Left ventricle myocardium superior (tissue), 1 donor: ENCODE results near the gene LPCAT3. TPM values are rescaled to one million over a fixed set of nuclear protein-coding genes. Genes with fewer than 3 reads are reported as not detected.

Experiments used
- ATAC-seq: fragments of 200-7000 bp; cut with Tn5 transposase; one replicate; pipeline ENCODE4 v1.9.1; 2020; ENCODE audit warnings: mild to moderate bottlenecking, moderate library complexity
- DNase-seq: peaks from one replicate; pipeline ENCODE4 v3.0.0-alpha.2; 2020
- intact Hi-C: fragments of 100-400 bp; cut with micrococcal nuclease; formaldehyde crosslinking; loops from one replicate; pipeline ENCODE4 v1.11.0; 2022
- total RNA-seq: library from RNA; stranded (reverse); fragmentation: NEBNext Ultra II Directional; extraction: Animal tissue kit (Norgen Biotek cat#: 25700); gene quantifications from one replicate; pipeline ENCODE4 v1.2.1, GENCODE V29; 2021
- donor health status: DM: no; HTN: yes; CAD: no; lungs with severe emphysema.

Gene LPCAT3
- total RNA-seq, 1 donor from 2014 or later = 55.9 TPM

DNA sequence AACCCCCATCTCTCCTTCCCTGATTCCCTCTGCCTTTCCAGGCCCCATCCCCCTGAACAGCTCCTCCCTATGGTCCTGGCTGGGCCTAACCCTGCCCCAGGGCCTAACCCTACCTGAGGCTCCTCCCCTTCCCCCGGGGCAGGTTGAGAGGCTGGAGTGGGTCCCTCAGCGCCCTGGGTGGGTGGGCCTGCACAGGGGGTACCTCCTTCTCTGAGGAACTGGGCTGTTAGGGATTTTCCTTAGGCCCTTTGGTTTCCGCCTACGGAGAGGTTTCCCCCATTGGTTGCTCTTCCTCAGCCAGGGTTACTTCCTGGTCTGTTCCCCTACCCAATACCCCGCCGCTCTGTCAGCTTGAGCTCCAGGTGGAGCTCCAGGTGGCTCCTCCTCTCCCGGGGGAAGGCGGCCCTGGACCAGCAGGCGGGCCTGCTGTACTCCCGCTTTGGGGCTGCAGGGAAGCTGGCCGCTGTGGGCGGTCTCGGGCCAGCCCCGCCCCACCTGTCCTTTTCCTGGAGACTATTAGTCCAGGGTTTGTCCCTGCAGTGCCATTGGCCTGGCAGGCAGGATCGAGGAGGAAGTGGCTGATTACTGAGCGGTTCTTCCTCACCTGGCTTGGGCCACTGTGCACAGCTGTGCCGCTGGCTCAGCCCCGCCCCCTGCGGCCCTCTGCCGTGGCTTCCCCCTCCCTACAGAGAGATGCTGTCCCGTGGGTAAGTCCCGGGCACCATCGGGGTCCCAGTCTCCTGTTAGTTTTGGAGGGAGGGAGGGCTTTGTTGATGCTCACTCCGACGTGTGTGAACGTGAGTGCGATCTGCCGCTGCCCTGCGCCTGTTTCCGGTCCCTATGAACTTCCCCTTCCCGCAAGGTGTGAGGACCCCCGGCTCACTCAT is 72.0 kb downstream of the LPCAT3 start:
- intact Hi-C loops = no loop called here
- ATAC-seq = no peak
- peak; percentile 68 for DNase-seq

DNA sequence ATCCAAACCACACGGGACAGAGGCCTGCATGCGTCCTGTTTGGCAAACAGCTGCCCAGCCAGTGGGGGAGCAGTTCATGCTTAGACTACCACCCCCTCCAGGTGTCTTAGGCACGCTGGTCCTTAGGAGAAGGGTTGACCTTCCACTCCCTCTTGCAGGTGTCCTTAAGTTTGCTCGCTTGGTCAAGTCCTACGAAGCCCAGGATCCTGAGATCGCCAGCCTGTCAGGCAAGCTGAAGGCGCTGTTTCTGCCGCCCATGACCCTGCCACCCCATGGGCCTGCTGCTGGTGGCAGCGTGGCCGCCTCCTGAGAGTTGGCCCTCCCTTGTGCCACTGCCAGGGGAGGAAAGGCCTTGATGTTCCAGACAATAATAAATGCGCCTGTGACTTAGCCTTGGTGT is 72.7 kb downstream of the LPCAT3 start:
- intact Hi-C loops = no loop called here
- DNase-seq (no peak), ATAC-seq (no peak)

DNA sequence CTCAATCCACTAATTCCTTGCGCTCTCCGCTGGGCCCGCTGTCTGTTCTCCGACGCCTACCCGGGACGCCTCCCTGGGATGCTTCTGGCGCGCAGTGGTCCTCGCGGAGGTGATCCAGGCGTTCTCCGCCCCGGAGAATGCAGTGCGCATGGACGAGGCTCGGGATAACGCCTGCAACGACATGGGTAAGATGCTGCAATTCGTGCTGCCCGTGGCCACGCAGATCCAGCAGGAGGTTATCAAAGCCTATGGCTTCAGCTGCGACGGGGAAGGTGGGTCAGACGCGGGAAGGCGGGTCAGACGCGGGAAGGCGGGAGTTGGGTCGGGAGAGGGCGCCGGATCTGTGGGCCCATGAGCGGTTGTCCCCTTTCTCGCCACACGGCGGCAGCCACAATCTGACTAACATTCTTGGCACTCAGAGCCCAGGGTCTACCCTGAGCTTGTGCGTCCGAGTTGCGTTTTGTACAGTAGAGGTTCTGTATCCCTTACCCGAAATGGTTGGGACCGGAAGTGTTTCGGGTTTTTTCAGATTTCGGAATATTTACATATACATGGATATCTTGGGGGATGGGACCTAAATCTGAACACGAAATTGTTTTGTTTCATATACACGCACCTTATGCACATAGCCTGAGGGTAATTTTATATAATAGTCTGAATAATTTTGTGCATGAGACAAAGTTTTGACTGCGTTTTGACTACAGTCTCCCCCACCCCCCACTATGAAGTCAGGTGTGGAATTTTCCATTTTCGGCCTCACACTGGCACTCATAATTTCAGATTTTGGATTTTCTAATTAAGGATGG is 73.7 kb downstream of the LPCAT3 start:
- DNase-seq (peak; percentile 96), ATAC-seq (peak; percentile 76)
- intact Hi-C loops = no loop called here

DNA sequence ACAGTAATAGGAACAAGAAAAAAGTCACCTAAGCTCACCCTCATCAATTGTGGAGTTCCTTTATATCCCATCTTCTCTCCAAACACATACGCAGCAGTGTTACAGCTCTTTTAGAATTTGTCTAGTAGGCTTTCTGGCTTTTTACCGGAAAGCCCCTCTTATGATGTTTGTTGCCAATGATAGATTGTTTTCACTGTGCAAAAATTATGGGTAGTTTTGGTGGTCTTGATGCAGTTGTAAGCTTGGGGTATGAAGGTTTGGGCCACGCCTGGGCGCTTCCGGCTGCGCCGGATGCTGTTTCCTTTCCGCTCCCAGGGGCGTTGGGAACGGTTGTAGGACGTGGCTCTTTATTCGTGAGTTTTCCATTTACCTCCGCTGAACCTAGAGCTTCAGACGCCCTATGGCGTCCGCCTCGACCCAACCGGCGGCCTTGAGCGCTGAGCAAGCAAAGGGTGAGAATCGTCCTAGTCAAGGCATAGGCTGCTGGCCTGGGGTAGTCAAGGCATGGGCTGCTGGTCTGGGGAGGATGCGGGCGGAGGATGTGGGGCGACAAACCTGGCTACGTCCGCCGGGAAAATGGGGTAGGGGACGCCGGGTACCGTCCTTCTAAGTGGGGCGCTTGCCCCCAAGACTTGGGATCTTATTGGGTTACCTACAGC is 74.4 kb downstream of the LPCAT3 start, which contains the start of the genes C12orf57 and RNU7-1:
TSS of gene C12orf57 (plus strand) at position 301 of the 659 bp plus-strand sequence. CDS start at position 401, 100 bp downstream.
TSS of gene RNU7-1 (plus strand) at position 95 of the 659 bp plus-strand sequence.
- ATAC-seq (peak; percentile 69), DNase-seq (peak; percentile 86)
- intact Hi-C loops = no loop called here

DNA sequence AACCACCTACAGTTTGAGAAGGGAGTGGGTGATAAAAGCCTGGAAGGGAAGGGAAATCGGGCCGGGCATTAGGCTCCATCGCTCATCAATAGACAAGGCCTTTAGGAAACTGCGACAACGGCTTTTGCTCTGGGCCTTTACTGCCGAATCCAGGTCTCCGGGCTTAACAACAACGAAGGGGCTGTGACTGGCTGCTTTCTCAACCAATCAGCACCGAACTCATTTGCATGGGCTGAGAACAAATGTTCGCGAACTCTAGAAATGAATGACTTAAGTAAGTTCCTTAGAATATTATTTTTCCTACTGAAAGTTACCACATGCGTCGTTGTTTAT is 74.9 kb downstream of the LPCAT3 start:
- ATAC-seq = peak; percentile 66
- intact Hi-C loops = no loop called here
- DNase-seq = peak; percentile 75

DNA sequence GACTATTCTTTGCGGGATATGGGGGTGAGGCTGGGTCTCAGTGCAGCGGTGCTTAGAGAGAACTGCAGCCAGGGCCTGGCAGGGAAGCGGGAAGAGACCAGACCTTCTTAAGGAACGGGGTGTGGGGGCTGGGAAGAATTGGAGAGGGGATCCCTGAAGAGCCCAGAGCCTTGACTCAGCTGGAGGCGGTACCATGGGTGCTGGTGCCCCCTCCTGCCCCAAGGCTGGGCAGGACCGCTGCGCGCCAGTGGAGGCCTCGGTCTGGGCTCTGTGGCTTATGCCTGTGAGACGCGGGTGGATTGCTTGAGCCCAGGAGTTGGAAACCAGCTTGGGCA is 76.0 kb downstream of the LPCAT3 start:
- DNase-seq = peak; percentile 35
- ATAC-seq = no peak
- intact Hi-C loops = no loop called here

DNA sequence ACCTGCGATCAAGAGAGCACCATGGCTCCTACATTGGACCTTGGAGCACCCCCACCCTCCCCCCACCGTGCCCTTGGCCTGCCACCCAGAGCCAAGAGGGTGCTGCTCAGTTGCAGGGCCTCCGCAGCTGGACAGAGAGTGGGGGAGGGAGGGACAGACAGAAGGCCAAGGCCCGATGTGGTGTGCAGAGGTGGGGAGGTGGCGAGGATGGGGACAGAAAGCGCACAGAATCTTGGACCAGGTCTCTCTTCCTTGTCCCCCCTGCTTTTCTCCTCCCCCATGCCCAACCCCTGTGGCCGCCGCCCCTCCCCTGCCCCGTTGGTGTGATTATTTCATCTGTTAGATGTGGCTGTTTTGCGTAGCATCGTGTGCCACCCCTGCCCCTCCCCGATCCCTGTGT is 76.5 kb downstream of the LPCAT3 start:
- ATAC-seq = no peak
- intact Hi-C loops = no loop called here
- DNase-seq = peak; percentile 42

DNA sequence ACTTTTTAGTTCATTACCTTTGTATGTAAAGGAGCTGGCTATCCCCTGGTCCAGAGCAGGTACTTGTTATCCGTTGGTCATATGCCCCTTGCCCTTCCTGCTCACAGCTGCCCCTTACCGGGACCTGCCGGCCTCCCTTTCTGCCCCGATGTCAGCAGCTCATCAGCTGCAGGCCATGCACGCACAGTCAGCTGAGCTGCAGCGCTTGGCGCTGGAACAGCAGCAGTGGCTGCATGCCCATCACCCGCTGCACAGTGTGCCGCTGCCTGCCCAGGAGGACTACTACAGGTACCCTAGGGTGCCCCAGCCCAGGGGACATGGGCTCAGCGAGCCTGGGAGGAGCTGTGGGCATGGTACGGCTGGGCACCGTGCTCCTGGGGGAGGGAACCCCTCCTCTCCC is 77.0 kb downstream of the LPCAT3 start:
- intact Hi-C loops = no loop called here
- DNase-seq (peak; percentile 68), ATAC-seq (no peak)

DNA sequence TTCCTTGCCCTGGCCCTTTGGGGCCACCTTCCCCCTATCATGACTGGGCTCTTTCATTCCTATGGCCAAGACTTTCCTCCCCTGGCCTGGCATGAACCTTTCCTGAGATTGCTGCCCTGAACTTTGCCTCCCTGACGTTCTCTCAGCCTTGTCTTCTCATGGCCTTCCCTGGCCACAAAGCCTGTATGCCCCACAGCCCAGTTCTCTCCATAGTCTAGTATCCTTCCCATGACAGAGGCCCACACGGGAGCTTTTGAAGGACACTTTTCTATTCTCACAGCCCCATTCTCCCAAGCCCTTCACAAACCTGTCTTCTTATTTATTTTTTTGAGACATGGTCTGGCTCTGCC is 79.1 kb downstream of the LPCAT3 start:
- intact Hi-C loops = no loop called here
- DNase-seq = no peak
- ATAC-seq = no peak

DNA sequence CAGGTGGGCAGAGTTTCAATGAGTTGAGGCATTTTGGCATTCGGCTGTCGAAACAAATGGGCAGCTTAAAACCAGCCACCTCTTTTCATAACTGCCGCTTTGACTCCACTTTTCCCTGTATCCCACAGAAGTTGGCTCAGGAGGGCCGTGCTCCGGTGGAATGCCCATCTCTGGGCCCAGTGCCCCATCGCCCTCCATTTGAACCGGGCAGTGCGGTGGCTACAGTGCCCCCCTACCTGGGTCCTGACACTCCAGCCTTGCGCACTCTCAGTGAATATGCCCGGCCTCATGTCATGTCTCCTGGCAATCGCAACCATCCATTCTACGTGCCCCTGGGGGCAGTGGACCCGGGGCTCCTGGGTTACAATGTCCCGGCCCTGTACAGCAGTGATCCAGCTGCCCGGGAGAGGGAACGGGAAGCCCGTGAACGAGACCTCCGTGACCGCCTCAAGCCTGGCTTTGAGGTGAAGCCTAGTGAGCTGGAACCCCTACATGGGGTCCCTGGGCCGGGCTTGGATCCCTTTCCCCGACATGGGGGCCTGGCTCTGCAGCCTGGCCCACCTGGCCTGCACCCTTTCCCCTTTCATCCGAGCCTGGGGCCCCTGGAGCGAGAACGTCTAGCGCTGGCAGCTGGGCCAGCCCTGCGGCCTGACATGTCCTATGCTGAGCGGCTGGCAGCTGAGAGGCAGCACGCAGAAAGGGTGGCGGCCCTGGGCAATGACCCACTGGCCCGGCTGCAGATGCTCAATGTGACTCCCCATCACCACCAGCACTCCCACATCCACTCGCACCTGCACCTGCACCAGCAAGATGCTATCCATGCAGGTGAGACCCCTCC is 79.7 kb downstream of the LPCAT3 start:
- intact Hi-C loops = no loop called here
- ATAC-seq (peak; percentile 1), DNase-seq (peak; percentile 49)

DNA sequence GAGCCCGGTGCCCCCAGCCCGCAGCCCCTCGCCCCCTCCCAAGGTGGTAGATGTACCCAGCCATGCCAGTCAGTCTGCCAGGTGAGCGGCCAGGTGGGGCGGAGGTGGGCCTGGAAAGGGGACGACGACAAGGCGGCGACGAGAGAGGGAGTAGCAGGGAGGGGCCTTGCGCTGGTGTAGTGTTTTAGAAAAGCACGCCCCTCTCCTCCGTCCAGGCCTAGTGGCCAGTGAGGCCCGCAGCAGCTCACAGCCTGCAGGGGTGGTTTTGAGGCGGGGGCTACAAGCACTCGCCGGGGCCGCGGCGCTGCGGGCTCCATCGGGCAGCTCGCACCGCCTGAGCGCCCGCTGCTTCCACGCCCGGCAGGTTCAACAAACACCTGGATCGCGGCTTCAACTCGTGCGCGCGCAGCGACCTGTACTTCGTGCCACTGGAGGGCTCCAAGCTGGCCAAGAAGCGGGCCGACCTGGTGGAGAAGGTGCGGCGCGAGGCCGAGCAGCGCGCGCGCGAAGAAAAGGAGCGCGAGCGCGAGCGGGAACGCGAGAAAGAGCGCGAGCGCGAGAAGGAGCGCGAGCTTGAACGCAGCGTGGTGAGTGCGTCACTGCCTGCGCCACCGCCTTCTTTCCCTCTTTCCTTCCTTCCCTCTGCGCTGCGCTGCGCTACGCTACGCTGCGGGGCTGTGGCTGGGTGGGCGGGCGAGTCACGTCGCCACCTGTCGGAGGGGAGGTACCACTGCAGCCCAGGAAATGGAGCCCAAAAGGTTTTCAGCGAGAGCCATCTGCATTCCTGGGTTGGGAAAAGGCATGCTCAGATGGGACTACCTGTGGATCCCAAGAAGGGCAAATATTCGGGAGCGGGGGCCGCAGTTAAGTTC is 80.6 kb downstream of the LPCAT3 start:
- DNase-seq (peak; percentile 95), ATAC-seq (peak; percentile 88)
- intact Hi-C loops = no loop called here

DNA sequence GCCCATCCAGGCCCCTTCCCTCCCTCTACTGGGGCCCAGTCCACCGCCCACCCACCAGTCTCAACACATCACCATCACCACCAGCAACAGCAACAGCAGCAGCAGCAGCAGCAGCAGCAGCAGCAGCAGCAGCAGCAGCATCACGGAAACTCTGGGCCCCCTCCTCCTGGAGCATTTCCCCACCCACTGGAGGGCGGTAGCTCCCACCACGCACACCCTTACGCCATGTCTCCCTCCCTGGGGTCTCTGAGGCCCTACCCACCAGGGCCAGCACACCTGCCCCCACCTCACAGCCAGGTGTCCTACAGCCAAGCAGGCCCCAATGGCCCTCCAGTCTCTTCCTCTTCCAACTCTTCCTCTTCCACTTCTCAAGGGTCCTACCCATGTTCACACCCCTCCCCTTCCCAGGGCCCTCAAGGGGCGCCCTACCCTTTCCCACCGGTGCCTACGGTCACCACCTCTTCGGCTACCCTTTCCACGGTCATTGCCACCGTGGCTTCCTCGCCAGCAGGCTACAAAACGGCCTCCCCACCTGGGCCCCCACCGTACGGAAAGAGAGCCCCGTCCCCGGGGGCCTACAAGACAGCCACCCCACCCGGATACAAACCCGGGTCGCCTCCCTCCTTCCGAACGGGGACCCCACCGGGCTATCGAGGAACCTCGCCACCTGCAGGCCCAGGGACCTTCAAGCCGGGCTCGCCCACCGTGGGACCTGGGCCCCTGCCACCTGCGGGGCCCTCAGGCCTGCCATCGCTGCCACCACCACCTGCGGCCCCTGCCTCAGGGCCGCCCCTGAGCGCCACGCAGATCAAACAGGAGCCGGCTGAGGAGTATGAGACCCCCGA is 81.4 kb downstream of the LPCAT3 start:
- peak; percentile 55 for DNase-seq

DNA sequence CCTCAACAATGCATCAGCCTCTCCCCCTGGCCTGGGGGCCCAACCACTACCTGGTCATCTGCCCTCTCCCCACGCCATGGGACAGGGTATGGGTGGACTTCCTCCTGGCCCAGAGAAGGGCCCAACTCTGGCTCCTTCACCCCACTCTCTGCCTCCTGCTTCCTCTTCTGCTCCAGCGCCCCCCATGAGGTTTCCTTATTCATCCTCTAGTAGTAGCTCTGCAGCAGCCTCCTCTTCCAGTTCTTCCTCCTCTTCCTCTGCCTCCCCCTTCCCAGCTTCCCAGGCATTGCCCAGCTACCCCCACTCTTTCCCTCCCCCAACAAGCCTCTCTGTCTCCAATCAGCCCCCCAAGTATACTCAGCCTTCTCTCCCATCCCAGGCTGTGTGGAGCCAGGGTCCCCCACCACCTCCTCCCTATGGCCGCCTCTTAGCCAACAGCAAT is 82.1 kb downstream of the LPCAT3 start:
- DNase-seq (no peak), ATAC-seq (peak; percentile 0)
- intact Hi-C loops = no loop called here

More for the DNA sequence above, 81.4 kb downstream of the LPCAT3 start:
- ATAC-seq = peak; percentile 8
- intact Hi-C loops = no loop called here

DNA sequence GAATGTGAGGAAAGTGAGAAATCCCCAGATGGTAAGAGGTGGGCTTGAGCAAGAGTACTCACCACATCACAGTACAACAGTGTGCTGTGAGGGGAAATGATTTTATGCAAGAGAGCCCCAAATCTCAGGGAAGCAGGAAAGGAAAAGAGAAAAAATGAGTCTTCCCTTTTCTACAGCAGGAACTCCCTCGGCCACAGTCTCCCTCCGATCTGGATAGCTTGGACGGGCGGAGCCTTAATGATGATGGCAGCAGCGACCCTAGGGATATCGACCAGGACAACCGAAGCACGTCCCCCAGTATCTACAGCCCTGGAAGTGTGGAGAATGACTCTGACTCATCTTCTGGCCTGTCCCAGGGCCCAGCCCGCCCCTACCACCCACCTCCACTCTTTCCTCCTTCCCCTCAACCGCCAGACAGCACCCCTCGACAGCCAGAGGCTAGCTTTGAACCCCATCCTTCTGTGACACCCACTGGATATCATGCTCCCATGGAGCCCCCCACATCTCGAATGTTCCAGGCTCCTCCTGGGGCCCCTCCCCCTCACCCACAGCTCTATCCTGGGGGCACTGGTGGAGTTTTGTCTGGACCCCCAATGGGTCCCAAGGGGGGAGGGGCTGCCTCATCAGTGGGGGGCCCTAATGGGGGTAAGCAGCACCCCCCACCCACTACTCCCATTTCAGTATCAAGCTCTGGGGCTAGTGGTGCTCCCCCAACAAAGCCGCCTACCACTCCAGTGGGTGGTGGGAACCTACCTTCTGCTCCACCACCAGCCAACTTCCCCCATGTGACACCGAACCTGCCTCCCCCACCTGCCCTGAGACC is 82.7 kb downstream of the LPCAT3 start:
- DNase-seq = peak; percentile 29
- intact Hi-C loops = no loop called here
- ATAC-seq = no peak

DNA sequence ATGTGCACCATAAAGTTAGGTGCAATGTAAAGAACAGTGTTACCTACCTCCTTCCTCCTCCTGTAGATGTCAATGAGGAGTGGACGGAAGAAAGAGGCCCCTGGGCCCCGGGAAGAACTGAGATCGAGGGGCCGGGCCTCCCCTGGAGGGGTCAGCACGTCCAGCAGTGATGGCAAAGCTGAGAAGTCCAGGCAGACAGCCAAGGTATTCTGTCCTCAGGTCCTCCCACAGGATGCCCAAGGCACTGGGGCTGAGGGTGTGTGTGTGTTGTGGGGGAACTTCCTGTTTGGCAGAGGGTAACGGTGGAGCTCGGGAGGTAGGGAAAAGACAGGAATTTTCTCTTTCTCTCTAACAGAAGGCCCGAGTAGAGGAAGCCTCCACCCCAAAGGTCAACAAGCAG is 84.2 kb downstream of the LPCAT3 start:
- intact Hi-C loops = no loop called here
- DNase-seq = peak; percentile 54
- no peak for ATAC-seq

DNA sequence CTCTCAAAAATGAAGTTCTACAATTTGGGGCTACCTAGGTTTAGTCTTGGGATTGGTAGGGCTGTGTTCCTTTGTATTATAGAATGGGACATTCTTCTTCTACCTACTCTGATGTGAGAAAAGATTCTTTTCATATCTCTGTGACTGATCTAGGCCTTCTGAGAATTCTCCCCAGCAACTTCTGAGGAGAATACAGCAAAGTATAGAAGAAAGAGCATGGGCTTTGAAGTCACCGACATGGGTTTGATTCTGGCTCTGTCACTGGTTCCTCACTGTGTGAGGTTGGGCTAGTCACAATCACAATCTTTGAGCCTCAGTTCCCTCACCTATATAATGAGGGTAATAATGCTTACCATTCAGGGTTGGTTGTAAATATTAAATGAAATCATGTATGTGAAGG is 85.5 kb downstream of the LPCAT3 start:
- DNase-seq (no peak), ATAC-seq (no peak)
- intact Hi-C loops = no loop called here
